Activated T-cell treated with anti-CD3 and anti-CD28 coated beads, Interleukin-2, amount 50 U/mL, for 72 hours (primary cell): ENCODE results near the gene TBPL1. TPM values are rescaled to one million over a fixed set of nuclear protein-coding genes. Genes with fewer than 3 reads are reported as not detected.
A peak's percentile ranks its signal among the peaks of the same experiment; 100 is the strongest.

ENCODE experiments used
- ATAC-seq, 2 donors: fragments of 150-1000 bp; cut with Tn5 transposase; replicated peaks in 1 of 2; 2 replicates each; pipeline ENCODE4 v1.10.0; 2021; ENCODE audit warnings: moderate library complexity in 2 of 2, mild to moderate bottlenecking in 1 of 2
- DNase-seq, 2 donors: peaks; one replicate each; pipeline ENCODE4 v3.0.0; 2021 to 2022; ENCODE audit warnings: mixed read lengths in 1 of 2
- H3K27ac Mint-ChIP-seq: one replicate; pipeline ENCODE4 v1.8.0; 2022; ENCODE audit warnings: mild to moderate bottlenecking, moderate library complexity, mixed read lengths
- H3K27me3 Mint-ChIP-seq: one replicate; pipeline ENCODE4 v1.8.0; 2022; ENCODE audit warnings: low read depth, mixed read lengths
- H3K36me3 Mint-ChIP-seq, 2 donors: one replicate each; pipeline ENCODE4 v1.8.0; 2022; ENCODE audit warnings: mixed read lengths in 2 of 2, mild to moderate bottlenecking in 1 of 2; ENCODE audit not compliant: insufficient read depth in 2 of 2
- H3K4me1 Mint-ChIP-seq: one replicate; pipeline ENCODE4 v1.8.0; 2022; ENCODE audit warnings: low read depth, mixed read lengths
- H3K4me3 Mint-ChIP-seq, 2 donors: one replicate each; pipeline ENCODE4 v1.8.0; 2022; ENCODE audit warnings: mild to moderate bottlenecking in 2 of 2, mixed read lengths in 2 of 2, moderate library complexity in 2 of 2
- H3K9me3 Mint-ChIP-seq, 2 donors: one replicate each; pipeline ENCODE4 v1.8.0; 2022; ENCODE audit warnings: mixed read lengths in 2 of 2
- total RNA-seq, 2 donors: library from RNA; stranded (reverse); gene quantifications; one replicate each; pipeline ENCODE4 v1.2.3, GENCODE V29; 2022

The TBPL1 gene
- total RNA-seq, 2 donors from 2014 or later, result 32.9 to 34.7 TPM

GRCh38 chr6:133938533-133938932, 14.5 kb upstream of the TBPL1 start:
- peaks cover under 1 to 7% of the 10 kb centered on the region in 2 donors for H3K9me3 Mint-ChIP-seq

GRCh38 chr6:133939778-133940667, 13.0 kb upstream of the TBPL1 start:
- peaks cover 19% of the 10 kb centered on the region for H3K27me3 Mint-ChIP-seq
- DNase-seq (no peak), ATAC-seq (no peak)
- peaks cover 0 to 5% of the 10 kb centered on the region in 2 donors for H3K9me3 Mint-ChIP-seq
- H3K4me3 Mint-ChIP-seq, result no peak overlapping the region
- no peaks in the 10 kb centered on the region for H3K36me3 Mint-ChIP-seq
- H3K4me1 Mint-ChIP-seq, result no peaks in the 10 kb centered on the region
- no peak overlapping the region for H3K27ac Mint-ChIP-seq

More at GRCh38 chr6:133938533-133938932, 14.5 kb upstream of the TBPL1 start:
- Mint-ChIP-seq H3K4me1 (no peaks in the 10 kb centered on the region), H3K4me3 (no peak overlapping the region), H3K27ac (peak overlapping the region; percentile 78), H3K27me3 (peaks cover 24% of the 10 kb centered on the region), H3K36me3 (peaks cover 1 to 2% of the 10 kb centered on the region in 2 donors)
- DNase-seq (no peak), ATAC-seq (no peak)

- ATAC-seq, result no peak
- no peak overlapping the region for H3K4me3 Mint-ChIP-seq
- H3K4me1 Mint-ChIP-seq, result no peaks in the 10 kb centered on the region
- H3K9me3 Mint-ChIP-seq, result no peaks in the 10 kb centered on the region
- no peak overlapping the region for H3K27ac Mint-ChIP-seq
- H3K36me3 Mint-ChIP-seq, result no peaks in the 10 kb centered on the region
- H3K27me3 Mint-ChIP-seq, result peaks cover 17% of the 10 kb centered on the region
- no peak for DNase-seq
Observed at GRCh38 chr6:133945158-133945557, 7.9 kb upstream of the TBPL1 start.

GRCh38 chr6:133947302-133947900, 5.6 kb upstream of the TBPL1 start:
- H3K4me3 Mint-ChIP-seq, result no peak overlapping the region
- H3K27me3 Mint-ChIP-seq, result no peaks in the 10 kb centered on the region
- peaks cover 2 to 4% of the 10 kb centered on the region in 2 donors for H3K36me3 Mint-ChIP-seq
- H3K4me1 Mint-ChIP-seq, result peaks cover 7% of the 10 kb centered on the region
- no peak overlapping the region for H3K27ac Mint-ChIP-seq
- ATAC-seq (no peak), DNase-seq (no peak)
- no peaks in the 10 kb centered on the region for H3K9me3 Mint-ChIP-seq

DNA sequence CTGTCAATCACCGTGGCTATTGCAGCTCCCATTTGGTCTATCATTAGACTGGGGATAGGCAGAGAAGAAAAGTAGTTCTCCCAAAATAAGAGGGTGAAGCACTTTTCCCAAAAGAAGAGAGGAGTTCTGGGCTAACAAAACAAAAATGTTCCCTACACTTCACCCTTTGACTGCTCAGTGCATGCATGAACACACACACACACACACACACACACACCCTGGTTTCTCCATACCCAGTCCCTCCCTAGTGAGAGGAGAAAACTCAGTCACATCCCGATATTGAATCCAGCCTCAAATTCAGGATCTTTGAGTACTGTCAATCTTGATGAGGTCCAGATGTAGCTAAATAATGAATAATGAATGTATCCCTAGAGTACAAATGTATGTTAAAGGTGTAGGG, 4.6 kb upstream of the TBPL1 start:
- no peak overlapping the region for H3K27ac Mint-ChIP-seq
- peaks cover 4% of the 10 kb centered on the region in 2 donors for H3K36me3 Mint-ChIP-seq
- H3K4me1 Mint-ChIP-seq, result peaks cover 7% of the 10 kb centered on the region
- DNase-seq (no peak), ATAC-seq (no peak)
- H3K9me3 Mint-ChIP-seq, result no peaks in the 10 kb centered on the region
- no peak overlapping the region for H3K4me3 Mint-ChIP-seq
- H3K27me3 Mint-ChIP-seq, result no peaks in the 10 kb centered on the region

- no peaks in the 10 kb centered on the region for H3K9me3 Mint-ChIP-seq
- DNase-seq, result no peak
- no peak for ATAC-seq
- peak overlapping the region; percentile 91 to 95 for H3K4me3 Mint-ChIP-seq
- H3K27me3 Mint-ChIP-seq, result no peaks in the 10 kb centered on the region
- peaks cover 30% of the 10 kb centered on the region for H3K4me1 Mint-ChIP-seq
- H3K36me3 Mint-ChIP-seq, result peaks cover 4 to 7% of the 10 kb centered on the region in 2 donors
- H3K27ac Mint-ChIP-seq, result peak overlapping the region; percentile 78
Observed at GRCh38 chr6:133951227-133951626, 1.8 kb upstream of the TBPL1 start.

DNA sequence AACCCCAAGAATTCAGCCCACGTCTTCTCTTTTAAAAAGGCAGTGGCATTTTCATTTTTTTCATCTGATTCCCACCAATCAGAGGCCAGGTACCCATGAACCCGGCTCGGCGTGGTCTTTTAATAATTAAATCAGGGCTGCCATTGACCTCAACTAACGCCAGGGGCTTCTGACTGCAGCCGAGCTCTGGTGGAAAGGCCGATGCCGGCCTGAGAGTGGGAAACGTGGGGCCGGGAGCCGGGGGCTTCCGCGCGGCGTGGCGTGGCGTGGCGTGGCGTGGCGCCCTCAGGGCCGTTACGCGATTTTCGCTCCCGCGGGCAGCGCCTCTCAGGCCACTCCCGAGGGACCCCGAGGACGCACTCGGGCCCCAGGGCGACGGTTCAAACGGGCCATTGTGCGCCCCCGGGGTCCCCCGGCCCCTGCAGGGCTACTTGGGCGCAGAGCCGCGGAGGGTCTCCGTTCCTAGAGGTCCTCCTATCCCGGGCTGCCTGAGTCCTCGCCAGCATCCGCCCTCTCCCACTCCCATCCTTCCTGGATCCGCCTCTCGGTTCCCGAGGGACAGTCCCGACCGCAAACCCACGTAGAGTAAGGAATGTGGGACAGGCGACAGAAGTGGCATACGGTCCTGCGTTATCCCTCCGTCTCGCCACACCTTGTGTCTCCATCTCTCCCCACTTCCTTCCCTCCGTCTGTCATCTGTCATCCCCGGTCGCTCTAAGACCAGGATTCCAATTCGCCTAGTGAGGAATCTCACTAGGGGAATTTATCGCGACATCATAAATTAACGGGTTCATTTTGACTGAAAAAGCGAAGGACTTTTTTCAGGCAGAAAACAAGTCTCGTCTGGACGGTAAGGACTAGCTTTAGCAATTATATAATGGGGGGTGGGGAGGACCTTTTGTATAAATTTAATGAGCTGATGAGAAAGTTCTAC, 876 bp upstream of the TBPL1 start:
- no peaks in the 10 kb centered on the region for H3K27me3 Mint-ChIP-seq
- H3K36me3 Mint-ChIP-seq, result peaks cover 4 to 7% of the 10 kb centered on the region in 2 donors
- H3K4me1 Mint-ChIP-seq, result peaks cover 39% of the 10 kb centered on the region
- peak overlapping the region; percentile 91 to 95 for H3K4me3 Mint-ChIP-seq
- H3K9me3 Mint-ChIP-seq, result no peaks in the 10 kb centered on the region
- peak; percentile 20 for ATAC-seq
- H3K27ac Mint-ChIP-seq, result peak overlapping the region; percentile 90
- DNase-seq, result peak; percentile 30 to 53

GRCh38 chr6:133953634-133954415, 801 bp downstream of the TBPL1 start:
- DNase-seq (no peak), ATAC-seq (no peak)
- H3K9me3 Mint-ChIP-seq, result no peaks in the 10 kb centered on the region
- no peaks in the 10 kb centered on the region for H3K27me3 Mint-ChIP-seq
- H3K4me1 Mint-ChIP-seq, result peaks cover 49% of the 10 kb centered on the region
- H3K27ac Mint-ChIP-seq, result peak overlapping the region; percentile 94
- H3K4me3 Mint-ChIP-seq, result peak overlapping the region; percentile 91 to 95
- H3K36me3 Mint-ChIP-seq, result peaks cover 4 to 7% of the 10 kb centered on the region in 2 donors

DNA sequence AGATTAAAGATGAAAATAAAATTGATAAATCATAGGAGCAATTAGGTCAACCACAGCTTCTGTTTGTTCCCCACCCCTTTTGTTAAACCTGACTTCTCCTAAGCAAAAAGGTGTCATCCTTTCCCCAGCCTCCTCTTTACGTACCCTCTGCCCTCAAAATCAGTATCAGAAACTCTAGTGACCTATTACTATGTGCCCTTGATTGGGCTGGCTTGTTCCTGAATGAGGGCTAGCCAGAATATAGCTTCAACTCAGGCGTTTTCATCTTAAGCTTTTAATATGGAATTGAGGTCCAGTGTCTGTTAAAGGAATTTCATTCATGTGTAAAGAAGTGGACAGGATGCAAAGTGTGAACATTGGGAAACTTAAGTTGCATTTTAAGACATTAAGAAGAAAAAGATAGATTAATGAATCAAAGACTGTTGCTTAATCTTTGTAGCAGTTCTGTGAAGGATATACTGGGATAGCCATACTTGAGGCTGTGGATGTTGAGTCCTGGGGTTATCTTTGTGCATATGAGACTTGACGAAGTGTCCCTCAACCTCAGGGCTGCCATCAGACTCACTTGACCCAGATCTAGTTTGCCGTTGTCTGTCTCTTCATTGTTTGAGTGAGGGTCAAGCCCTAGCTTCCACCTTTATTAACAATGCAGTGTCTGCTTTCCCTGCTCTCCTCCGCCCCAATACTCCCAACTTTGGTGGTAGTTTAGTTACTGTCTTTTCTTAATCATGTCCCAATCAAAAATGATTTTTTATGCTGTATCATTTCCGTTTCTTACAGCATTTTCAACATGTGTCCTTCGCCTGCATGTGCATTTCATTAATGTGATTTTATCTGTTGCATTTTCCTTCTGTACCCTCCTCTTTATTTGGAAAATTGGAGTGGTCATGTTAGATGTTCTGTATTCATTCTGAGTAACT, 1.9 kb downstream of the TBPL1 start:
- H3K36me3 Mint-ChIP-seq, result peaks cover 4 to 7% of the 10 kb centered on the region in 2 donors
- H3K4me1 Mint-ChIP-seq, result peaks cover 57% of the 10 kb centered on the region

GRCh38 chr6:133955582-133956415, 2.8 kb downstream of the TBPL1 start:
- Mint-ChIP-seq H3K4me1 (peaks cover 65% of the 10 kb centered on the region), H3K27ac (peak overlapping the region; percentile 80), H3K27me3 (no peaks in the 10 kb centered on the region), H3K9me3 (no peaks in the 10 kb centered on the region), H3K4me3 (peak overlapping the region; percentile 91 to 95), H3K36me3 (peaks cover 4 to 7% of the 10 kb centered on the region in 2 donors)
- DNase-seq (no peak), ATAC-seq (no peak)

More for the DNA sequence above, 1.9 kb downstream of the TBPL1 start:
- DNase-seq, result no peak
- ATAC-seq, result no peak
- Mint-ChIP-seq H3K4me3 (peak overlapping the region; percentile 91 to 95), H3K27ac (no peak overlapping the region), H3K9me3 (no peaks in the 10 kb centered on the region), H3K27me3 (no peaks in the 10 kb centered on the region)
